ENCODE measurements around the gene FUT8.

- no peak for TF ChIP-seq EZH2 (IDR thresholded peaks at IDR 0.05; ENCODE audit: borderline replicate concordance, low read length)
- TF ChIP-seq CTCF (conservative IDR thresholded peaks at IDR 0.05 in 1 of 2, IDR thresholded peaks at IDR 0.05 in 1 of 2; ENCODE audit: extremely low read depth in 1 of 2, insufficient read depth in 1 of 2, low read depth in 1 of 2, low read length in 2 of 2), result no peak
Observed at GRCh38 chr14:65639216-65639615, 226.7 kb downstream of the FUT8 start.

Measured in mammary epithelial cell (primary cell).